ENCODE results near the gene OR10G8.

DNA sequence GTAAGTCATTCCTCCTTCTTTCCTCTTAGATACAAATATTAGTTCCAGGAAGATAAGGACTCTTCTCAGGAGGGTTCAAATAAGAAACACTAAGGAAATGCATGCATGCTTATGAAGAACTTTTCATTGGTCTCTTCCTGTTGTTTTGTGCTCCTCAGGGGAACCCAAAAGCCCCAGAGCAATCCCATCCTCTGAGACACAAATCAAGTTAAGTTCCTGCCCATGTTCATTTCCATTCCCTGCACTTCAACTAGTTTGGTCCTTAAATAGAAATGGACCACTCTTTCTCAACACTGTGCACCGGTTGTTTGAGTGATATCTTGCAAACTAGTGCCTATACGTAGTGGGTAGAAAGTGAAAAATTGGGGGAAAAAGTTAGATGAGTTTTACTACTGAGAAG is 13.9 kb upstream of the OR10G8 start, which contains the start of gene OR10G4:
- TF ChIP-seq, protein P1, sequence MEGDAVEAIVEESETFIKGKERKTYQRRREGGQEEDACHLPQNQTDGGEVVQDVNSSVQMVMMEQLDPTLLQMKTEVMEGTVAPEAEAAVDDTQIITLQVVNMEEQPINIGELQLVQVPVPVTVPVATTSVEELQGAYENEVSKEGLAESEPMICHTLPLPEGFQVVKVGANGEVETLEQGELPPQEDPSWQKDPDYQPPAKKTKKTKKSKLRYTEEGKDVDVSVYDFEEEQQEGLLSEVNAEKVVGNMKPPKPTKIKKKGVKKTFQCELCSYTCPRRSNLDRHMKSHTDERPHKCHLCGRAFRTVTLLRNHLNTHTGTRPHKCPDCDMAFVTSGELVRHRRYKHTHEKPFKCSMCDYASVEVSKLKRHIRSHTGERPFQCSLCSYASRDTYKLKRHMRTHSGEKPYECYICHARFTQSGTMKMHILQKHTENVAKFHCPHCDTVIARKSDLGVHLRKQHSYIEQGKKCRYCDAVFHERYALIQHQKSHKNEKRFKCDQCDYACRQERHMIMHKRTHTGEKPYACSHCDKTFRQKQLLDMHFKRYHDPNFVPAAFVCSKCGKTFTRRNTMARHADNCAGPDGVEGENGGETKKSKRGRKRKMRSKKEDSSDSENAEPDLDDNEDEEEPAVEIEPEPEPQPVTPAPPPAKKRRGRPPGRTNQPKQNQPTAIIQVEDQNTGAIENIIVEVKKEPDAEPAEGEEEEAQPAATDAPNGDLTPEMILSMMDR (conservative IDR thresholded peaks at IDR 0.05; ENCODE audit: low read length), result no peak
- no peak for TF ChIP-seq EZH2phosphoT487 (IDR thresholded peaks at IDR 0.05; ENCODE audit: borderline replicate concordance, low read depth, low read length)
